ENCODE data around the gene C13orf46.

DNA sequence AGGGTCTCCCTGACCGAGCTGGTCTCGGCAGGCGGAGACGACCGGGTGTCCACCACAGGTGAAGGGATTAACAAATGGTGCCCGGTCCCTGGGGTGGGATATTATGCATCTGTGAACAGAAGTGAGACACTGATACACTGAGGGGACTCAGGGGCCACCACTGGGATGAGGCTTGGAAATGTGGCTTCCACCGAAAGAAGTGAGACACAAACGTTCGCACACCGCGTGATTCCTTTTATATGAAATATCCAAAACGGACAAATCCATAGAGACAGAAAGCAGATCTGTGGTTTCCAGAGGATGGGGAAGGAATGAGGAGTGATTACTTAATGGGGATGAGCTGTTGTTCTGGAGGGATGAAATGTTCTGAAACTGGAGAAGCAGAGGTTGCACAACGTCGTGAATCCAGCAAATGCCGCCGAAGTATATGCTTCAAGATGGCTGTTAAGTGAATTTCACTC, 47.5 kb downstream of the C13orf46 start:
- TF ChIP-seq, protein P1, sequence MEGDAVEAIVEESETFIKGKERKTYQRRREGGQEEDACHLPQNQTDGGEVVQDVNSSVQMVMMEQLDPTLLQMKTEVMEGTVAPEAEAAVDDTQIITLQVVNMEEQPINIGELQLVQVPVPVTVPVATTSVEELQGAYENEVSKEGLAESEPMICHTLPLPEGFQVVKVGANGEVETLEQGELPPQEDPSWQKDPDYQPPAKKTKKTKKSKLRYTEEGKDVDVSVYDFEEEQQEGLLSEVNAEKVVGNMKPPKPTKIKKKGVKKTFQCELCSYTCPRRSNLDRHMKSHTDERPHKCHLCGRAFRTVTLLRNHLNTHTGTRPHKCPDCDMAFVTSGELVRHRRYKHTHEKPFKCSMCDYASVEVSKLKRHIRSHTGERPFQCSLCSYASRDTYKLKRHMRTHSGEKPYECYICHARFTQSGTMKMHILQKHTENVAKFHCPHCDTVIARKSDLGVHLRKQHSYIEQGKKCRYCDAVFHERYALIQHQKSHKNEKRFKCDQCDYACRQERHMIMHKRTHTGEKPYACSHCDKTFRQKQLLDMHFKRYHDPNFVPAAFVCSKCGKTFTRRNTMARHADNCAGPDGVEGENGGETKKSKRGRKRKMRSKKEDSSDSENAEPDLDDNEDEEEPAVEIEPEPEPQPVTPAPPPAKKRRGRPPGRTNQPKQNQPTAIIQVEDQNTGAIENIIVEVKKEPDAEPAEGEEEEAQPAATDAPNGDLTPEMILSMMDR (IDR thresholded peaks at IDR 0.05): no peak
- no peak for TF ChIP-seq EZH2 (IDR thresholded peaks at IDR 0.05)
